Bronchus fibroblast of lung (primary cell): Measurements from ENCODE around the gene GCN1. TPM values are rescaled to one million over a fixed set of nuclear protein-coding genes. Genes with fewer than 3 reads are reported as not detected.

ENCODE experiments used
- total RNA-seq: library from RNA; depleted of rRNA; stranded (reverse); fragments of >200 nt; gene quantifications from 2 replicates; pipeline ENCODE4 v1.2.3, GENCODE V29; 2015

Gene GCN1, protein sequence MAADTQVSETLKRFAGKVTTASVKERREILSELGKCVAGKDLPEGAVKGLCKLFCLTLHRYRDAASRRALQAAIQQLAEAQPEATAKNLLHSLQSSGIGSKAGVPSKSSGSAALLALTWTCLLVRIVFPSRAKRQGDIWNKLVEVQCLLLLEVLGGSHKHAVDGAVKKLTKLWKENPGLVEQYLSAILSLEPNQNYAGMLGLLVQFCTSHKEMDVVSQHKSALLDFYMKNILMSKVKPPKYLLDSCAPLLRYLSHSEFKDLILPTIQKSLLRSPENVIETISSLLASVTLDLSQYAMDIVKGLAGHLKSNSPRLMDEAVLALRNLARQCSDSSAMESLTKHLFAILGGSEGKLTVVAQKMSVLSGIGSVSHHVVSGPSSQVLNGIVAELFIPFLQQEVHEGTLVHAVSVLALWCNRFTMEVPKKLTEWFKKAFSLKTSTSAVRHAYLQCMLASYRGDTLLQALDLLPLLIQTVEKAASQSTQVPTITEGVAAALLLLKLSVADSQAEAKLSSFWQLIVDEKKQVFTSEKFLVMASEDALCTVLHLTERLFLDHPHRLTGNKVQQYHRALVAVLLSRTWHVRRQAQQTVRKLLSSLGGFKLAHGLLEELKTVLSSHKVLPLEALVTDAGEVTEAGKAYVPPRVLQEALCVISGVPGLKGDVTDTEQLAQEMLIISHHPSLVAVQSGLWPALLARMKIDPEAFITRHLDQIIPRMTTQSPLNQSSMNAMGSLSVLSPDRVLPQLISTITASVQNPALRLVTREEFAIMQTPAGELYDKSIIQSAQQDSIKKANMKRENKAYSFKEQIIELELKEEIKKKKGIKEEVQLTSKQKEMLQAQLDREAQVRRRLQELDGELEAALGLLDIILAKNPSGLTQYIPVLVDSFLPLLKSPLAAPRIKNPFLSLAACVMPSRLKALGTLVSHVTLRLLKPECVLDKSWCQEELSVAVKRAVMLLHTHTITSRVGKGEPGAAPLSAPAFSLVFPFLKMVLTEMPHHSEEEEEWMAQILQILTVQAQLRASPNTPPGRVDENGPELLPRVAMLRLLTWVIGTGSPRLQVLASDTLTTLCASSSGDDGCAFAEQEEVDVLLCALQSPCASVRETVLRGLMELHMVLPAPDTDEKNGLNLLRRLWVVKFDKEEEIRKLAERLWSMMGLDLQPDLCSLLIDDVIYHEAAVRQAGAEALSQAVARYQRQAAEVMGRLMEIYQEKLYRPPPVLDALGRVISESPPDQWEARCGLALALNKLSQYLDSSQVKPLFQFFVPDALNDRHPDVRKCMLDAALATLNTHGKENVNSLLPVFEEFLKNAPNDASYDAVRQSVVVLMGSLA (N-terminal part only)
- 65.0 and 68.4 TPM in 2 replicates for total RNA-seq

DNA sequence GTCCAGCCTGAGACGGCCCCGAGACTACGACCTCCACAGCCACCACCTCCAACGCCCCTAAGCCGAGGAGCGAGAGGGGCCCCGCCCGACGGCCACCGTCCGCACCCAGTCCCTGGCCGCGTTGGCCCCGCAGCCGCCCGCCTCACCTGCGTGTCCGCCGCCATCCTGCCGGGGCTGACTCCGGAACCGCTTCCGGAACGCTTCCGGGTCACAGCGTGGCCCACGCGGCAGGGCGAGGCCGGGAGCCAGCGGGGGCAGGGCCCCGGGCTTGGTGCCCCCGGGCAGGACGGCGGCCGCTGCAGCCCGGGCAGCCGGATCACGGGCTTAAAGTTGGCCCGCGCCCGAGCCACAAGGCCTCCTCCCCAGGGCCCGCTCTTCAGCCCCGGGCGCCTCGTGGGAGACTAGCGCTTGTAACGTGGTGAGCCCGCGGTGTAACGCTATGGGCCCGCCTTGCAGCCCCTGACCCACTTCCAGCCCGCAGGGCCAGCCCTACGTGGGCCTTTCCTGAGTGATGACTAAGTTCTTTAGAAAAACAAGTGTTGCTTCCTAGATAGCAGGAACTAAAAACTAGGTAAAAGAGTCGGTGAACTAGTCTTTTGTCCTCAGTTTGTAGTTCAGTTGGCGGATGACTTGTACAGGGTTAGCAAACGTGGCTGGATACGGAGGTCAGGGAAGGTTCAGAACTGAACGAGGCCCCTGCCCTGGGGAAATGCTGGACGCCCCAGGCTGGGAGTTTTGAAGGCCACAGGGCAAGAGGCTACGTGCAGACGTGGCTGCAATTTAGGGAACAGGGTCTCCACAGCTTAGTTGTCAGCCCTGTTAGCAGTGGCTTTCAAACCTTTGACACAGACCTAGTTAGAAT, at the start of gene GCN1:
Gene GCN1, minus strand, starts transcription at position 182 of the 862 bp plus-strand sequence. Its CDS starts 18 bp downstream, at position 164.

DNA sequence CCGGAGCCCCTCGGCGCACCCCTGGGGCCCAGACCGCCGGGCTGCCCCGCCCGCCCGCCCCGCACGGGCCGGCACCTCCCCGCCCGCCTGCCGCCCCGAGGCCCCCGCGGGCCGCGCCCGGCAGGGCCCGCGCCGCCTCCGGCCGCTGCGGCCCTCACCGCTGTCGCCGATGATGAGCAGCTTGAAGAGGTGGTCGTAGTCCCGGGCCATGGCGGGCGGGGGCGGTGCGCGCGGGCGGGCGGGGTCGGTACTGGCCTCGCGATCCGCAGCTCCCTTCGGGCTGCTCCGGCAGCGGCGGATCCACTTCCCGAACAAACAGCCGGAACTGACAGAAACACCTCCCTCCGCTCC, 78.1 kb downstream of the GCN1 start, which contains the start of gene RAB35:
Gene RAB35, minus strand, starts transcription at position 313 of the 351 bp plus-strand sequence. Its CDS starts 103 bp downstream, at position 210.

Other genes with a start within 250 kb of the GCN1 start
- gene BICDL1, start 205.5 kb downstream of the GCN1 start, total RNA-seq = under 0.01 TPM in 1 of 2 replicates, not detected in the other
- 33.6 and 35.2 TPM in 2 replicates for gene RAB35, start 78.0 kb downstream of the GCN1 start, total RNA-seq
- 6,662 and 7,212 TPM in 2 replicates for gene RPLP0, start 6.4 kb upstream of the GCN1 start, total RNA-seq
- gene PXN, start 71.0 kb upstream of the GCN1 start, total RNA-seq = 72.0 and 74.5 TPM in 2 replicates
- under 0.01 TPM in 2 replicates for gene RNU4-2, start 97.2 kb upstream of the GCN1 start, total RNA-seq
- gene RNU4-1, start 98.5 kb upstream of the GCN1 start, total RNA-seq = under 0.01 TPM in 2 replicates
- 0.59 and 1.5 TPM in 2 replicates for gene SIRT4, start 107.6 kb upstream of the GCN1 start, total RNA-seq
- gene PLA2G1B, start 133.1 kb upstream of the GCN1 start, total RNA-seq = not detected in 2 replicates
- gene MSI1, start 174.4 kb upstream of the GCN1 start, total RNA-seq = 0.17 and 0.30 TPM in 2 replicates
- gene COX6A1, start 243.4 kb upstream of the GCN1 start, total RNA-seq = 821 and 928 TPM in 2 replicates